Measurements from ENCODE around the gene ARHGEF25. TPM values are rescaled to one million over a fixed set of nuclear protein-coding genes. Genes with fewer than 3 reads are reported as not detected.

Gene ARHGEF25
- total and polyA plus RNA-seq, 2 of the 13 experiments (the other 11 are each of a cell fraction or from before 2014, with no cell fraction given): 11.5 to 12.5 TPM

DNA sequence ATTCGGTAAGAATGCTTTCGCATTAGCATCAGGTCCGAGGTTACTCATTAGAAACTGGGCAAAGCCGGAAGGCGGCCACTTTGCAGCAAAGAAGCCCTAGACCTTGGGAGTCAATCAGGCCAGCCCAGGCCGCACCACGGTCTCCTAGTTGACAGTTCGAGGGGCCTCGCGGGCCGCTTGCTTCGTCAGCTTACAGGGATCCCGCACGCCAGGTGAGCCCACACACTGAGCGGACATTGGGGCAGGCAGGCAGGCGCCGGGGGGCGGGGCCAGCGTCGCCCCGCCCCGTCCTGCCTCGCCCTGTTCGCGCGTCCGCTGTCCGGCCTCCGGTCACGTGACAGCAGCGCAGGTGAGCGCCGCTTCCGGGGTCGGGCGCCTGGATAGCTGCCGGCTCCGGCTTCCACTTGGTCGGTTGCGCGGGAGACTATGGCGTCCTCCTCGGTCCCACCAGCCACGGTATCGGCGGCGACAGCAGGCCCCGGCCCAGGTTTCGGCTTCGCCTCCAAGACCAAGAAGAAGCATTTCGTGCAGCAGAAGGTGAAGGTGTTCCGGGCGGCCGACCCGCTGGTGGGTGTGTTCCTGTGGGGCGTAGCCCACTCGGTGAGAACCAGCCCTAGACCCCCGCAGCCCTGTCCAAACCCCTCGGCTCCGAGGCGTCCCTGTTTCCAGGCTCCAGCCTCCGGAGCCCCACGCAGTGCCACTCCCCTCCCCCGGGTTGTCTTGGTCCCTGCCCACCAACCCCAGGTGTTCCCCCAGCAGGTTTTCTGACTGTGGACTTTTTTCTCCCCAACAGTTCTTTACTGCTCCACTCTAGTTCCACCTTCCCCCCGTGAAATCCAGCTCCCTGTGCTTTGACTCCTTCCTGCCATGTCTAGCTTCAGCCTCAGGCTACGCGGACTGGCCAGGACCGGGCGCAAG lies 20.1 kb upstream of the ARHGEF25 start, which contains the start of gene PIP4K2C (continued):
- TF ChIP-seq GRHL1 (CRISPR knock-in tag; conservative IDR thresholded peaks at IDR 0.05): no peak
- TF ChIP-seq RBFOX2 (IDR thresholded peaks at IDR 0.05; ENCODE audit: low read depth, low read length): peak; percentile 87
- TF ChIP-seq JUNB (CRISPR knock-in tag; IDR thresholded peaks at IDR 0.05; ENCODE audit: borderline replicate concordance): no peak
- TF ChIP-seq ZKSCAN8 (CRISPR knock-in tag; IDR thresholded peaks at IDR 0.05; ENCODE audit: borderline replicate concordance): no peak
- TF ChIP-seq SOX5 (CRISPR knock-in tag; IDR thresholded peaks at IDR 0.05; ENCODE audit: borderline replicate concordance): no peak
- peak; percentile 87; the same call in 1 of the 2 replicates for TF ChIP-seq ZNF235 (CRISPR knock-in tag; IDR thresholded peaks at IDR 0.05; ENCODE audit: borderline replicate concordance)
- TF ChIP-seq GABPB1 (CRISPR knock-in tag; IDR thresholded peaks at IDR 0.05): peak; percentile 91
- no peak for TF ChIP-seq ZFX (CRISPR knock-in tag; IDR thresholded peaks at IDR 0.05; ENCODE audit: low read depth)
- peak; percentile 40; the same call in 1 of the 2 replicates for TF ChIP-seq HIVEP1 (CRISPR knock-in tag; IDR thresholded peaks at IDR 0.05)
- no peak for TF ChIP-seq ZNF432 (CRISPR knock-in tag; IDR thresholded peaks at IDR 0.05; ENCODE audit: borderline replicate concordance)
- peak; percentile 95 for TF ChIP-seq ELF1 (CRISPR knock-in tag; IDR thresholded peaks at IDR 0.05)
- no peak for TF ChIP-seq CEBPZ (IDR thresholded peaks at IDR 0.05; ENCODE audit: low read length)
- TF ChIP-seq ZNF850 (CRISPR knock-in tag; conservative IDR thresholded peaks at IDR 0.05): no peak
- TF ChIP-seq SRSF4 (IDR thresholded peaks at IDR 0.05; ENCODE audit: low read depth, low read length, poor library complexity, severe bottlenecking): no peak
- TF ChIP-seq, protein P1, sequence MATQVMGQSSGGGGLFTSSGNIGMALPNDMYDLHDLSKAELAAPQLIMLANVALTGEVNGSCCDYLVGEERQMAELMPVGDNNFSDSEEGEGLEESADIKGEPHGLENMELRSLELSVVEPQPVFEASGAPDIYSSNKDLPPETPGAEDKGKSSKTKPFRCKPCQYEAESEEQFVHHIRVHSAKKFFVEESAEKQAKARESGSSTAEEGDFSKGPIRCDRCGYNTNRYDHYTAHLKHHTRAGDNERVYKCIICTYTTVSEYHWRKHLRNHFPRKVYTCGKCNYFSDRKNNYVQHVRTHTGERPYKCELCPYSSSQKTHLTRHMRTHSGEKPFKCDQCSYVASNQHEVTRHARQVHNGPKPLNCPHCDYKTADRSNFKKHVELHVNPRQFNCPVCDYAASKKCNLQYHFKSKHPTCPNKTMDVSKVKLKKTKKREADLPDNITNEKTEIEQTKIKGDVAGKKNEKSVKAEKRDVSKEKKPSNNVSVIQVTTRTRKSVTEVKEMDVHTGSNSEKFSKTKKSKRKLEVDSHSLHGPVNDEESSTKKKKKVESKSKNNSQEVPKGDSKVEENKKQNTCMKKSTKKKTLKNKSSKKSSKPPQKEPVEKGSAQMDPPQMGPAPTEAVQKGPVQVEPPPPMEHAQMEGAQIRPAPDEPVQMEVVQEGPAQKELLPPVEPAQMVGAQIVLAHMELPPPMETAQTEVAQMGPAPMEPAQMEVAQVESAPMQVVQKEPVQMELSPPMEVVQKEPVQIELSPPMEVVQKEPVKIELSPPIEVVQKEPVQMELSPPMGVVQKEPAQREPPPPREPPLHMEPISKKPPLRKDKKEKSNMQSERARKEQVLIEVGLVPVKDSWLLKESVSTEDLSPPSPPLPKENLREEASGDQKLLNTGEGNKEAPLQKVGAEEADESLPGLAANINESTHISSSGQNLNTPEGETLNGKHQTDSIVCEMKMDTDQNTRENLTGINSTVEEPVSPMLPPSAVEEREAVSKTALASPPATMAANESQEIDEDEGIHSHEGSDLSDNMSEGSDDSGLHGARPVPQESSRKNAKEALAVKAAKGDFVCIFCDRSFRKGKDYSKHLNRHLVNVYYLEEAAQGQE (IDR thresholded peaks at IDR 0.05; ENCODE audit: borderline replicate concordance in 1 of 2, low read depth in 1 of 2, low read length in 2 of 2): peak in 1 of 2 experiments; percentile 34; a peak in 1 of 4 replicates
- TF ChIP-seq IKZF4 (CRISPR knock-in tag; IDR thresholded peaks at IDR 0.05; ENCODE audit: borderline replicate concordance, low read depth, not compliant biosample characterization): no peak
- TF ChIP-seq FLYWCH1 (CRISPR knock-in tag; IDR thresholded peaks at IDR 0.05): peak; percentile 73; the same call in 1 of the 2 replicates
- no peak for TF ChIP-seq REL (CRISPR knock-in tag; conservative IDR thresholded peaks at IDR 0.05)
- TF ChIP-seq ATAD3A (CRISPR knock-in tag; IDR thresholded peaks at IDR 0.05): no peak
